ENCODE measurements around the gene COA8. TPM values are rescaled to one million over a fixed set of nuclear protein-coding genes. Genes with fewer than 3 reads are reported as not detected.

The COA8 gene
- total and polyA plus RNA-seq, 10 of the 15 experiments (the other 5 are each of a cell fraction or from before 2014, with no cell fraction given): 6.1 to 69.5 (median 25.8) TPM

DNA sequence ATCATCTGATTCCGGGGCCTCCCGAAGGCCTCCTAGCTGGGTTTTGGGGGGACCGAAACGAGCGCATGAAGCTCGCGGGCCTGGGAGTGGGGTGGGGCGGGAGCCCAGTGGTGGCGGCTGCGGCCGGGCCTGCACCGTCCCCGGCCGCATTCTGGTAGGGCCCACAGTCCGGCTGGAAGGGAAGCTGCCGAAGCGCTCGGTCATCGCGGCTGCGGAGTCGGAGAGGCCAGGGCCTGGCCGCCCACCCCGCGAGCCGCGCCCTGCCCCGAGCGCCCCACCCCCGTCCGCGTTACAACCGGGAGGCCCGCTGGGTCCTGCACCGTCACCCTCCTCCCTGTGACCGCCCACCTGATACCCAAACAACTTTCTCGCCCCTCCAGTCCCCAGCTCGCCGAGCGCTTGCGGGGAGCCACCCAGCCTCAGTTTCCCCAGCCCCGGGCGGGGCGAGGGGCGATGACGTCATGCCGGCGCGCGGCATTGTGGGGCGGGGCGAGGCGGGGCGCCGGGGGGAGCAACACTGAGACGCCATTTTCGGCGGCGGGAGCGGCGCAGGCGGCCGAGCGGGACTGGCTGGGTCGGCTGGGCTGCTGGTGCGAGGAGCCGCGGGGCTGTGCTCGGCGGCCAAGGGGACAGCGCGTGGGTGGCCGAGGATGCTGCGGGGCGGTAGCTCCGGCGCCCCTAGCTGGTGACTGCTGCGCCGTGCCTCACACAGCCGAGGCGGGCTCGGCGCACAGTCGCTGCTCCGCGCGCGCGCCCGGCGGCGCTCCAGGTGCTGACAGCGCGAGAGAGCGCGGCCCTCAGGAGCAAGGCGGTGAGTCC is 66.1 kb downstream of the COA8 start, which contains the start of gene KLC1 (continued):
- no peak for TF ChIP-seq SPI1 (IDR thresholded peaks at IDR 0.05; ENCODE audit: borderline replicate concordance, insufficient read depth, low read depth, low read length)
- TF ChIP-seq ZNF217 (IDR thresholded peaks at IDR 0.05): 0 out of 2 replicates have a peak, but pooled peaks have one; percentile 24
- 0 out of 2 replicates have a peak, but pooled peaks have one; percentile 17 for TF ChIP-seq TBL1XR1 (IDR thresholded peaks at IDR 0.05; ENCODE audit: low read depth, low read length)
- no peak for TF ChIP-seq PAX5 (IDR thresholded peaks at IDR 0.05; ENCODE audit: borderline replicate concordance, low read depth, low read length)
- TF ChIP-seq NBN (IDR thresholded peaks at IDR 0.05): peak; percentile 90
- TF ChIP-seq EGR1 (IDR thresholded peaks at IDR 0.05; ENCODE audit: borderline replicate concordance in 1 of 2, low read depth in 2 of 2, low read length in 2 of 2): 0 out of 3 replicates have a peak, but pooled peaks of 1 of the 2 experiments have one; percentile 20
- peak; percentile 94 for TF ChIP-seq JUND (IDR thresholded peaks at IDR 0.05; ENCODE audit: low read depth, low read length)
- no peak for TF ChIP-seq MYC (IDR thresholded peaks at IDR 0.05; ENCODE audit: insufficient read depth, insufficient read length, insufficient replicate concordance, low read length, severe bottlenecking)
- peak; percentile 97 for TF ChIP-seq CREM (IDR thresholded peaks at IDR 0.05; ENCODE audit: low read depth)
- TF ChIP-seq ZBED1 (IDR thresholded peaks at IDR 0.05; ENCODE audit: borderline replicate concordance): no peak
- TF ChIP-seq, protein P1, sequence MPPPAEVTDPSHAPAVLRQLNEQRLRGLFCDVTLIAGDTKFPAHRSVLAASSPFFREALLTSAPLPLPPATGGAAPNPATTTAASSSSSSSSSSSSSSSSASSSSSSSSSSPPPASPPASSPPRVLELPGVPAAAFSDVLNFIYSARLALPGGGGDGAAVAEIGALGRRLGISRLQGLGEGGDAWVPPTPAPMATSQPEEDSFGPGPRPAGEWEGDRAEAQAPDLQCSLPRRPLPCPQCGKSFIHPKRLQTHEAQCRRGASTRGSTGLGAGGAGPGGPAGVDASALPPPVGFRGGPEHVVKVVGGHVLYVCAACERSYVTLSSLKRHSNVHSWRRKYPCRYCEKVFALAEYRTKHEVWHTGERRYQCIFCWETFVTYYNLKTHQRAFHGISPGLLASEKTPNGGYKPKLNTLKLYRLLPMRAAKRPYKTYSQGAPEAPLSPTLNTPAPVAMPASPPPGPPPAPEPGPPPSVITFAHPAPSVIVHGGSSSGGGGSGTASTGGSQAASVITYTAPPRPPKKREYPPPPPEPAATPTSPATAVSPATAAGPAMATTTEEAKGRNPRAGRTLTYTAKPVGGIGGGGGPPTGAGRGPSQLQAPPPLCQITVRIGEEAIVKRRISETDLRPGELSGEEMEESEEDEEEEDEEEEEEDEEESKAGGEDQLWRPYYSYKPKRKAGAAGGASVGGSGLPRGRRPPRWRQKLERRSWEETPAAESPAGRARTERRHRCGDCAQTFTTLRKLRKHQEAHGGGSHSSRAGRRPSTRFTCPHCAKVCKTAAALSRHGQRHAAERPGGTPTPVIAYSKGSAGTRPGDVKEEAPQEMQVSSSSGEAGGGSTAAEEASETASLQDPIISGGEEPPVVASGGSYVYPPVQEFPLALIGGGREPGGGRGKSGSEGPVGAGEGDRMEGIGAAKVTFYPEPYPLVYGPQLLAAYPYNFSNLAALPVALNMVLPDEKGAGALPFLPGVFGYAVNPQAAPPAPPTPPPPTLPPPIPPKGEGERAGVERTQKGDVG (CRISPR knock-in tag; IDR thresholded peaks at IDR 0.05): peak; percentile 79
- TF ChIP-seq POLR2AphosphoS2 (IDR thresholded peaks at IDR 0.05; ENCODE audit: low read depth, low read length): peak; percentile 83; the same call in 1 of the 2 replicates
- no peak for TF ChIP-seq NFIC (IDR thresholded peaks at IDR 0.05; ENCODE audit: low read depth, low read length)
